Testis (tissue), 3 donors: ENCODE results near the gene SMAD3. TPM values are rescaled to one million over a fixed set of nuclear protein-coding genes. Genes with fewer than 3 reads are reported as not detected.
"Not testable (repeated sequence)": the region's sequence is repeated elsewhere in the genome, so short reads cannot be mapped to it uniquely, and the experiment has no call there.

Source experiments
- DNase-seq: peaks from one replicate; pipeline ENCODE4 v3.0.0-alpha.2; 2019
- H3K27ac ChIP-seq, 2 donors: fragments of 200-600 bp; sonication (generic); one replicate each; pipeline ENCODE4 v1.5.1; 2019
- H3K27me3 ChIP-seq: fragments of 200-600 bp; sonication (generic); one replicate; pipeline ENCODE4 v1.5.1; 2019
- H3K36me3 ChIP-seq: fragments of 200-600 bp; sonication (generic); one replicate; pipeline ENCODE4 v1.5.1; 2017; ENCODE audit warnings: low read depth; ENCODE audit errors: missing control alignments
- H3K4me1 ChIP-seq: fragments of 200-600 bp; sonication (generic); one replicate; pipeline ENCODE4 v1.5.1; 2019
- H3K4me3 ChIP-seq, 2 donors: fragments of 200-600 bp; sonication (generic); one replicate each; pipeline ENCODE4 v1.5.1; 2017 to 2019
- H3K9me3 ChIP-seq: fragments of 200-600 bp; sonication (generic); one replicate; pipeline ENCODE4 v1.5.1; 2017
- POLR2A ChIP-seq: fragments of 450-650 bp; IDR thresholded peaks from one replicate; pipeline ENCODE4 v1.6.1; 2017; ENCODE audit warnings: antibody characterized with exemption, mild to moderate bottlenecking, moderate library complexity
- WGBS, 2 donors: methylation state at CpG; one replicate each; pipeline ENCODE4 v1.1.5; 2018; 5-methylcytosine and 5-hydroxymethylcytosine counted together
- intact Hi-C: fragments of 100-400 bp; cut with DNase I; formaldehyde crosslinking; loops from one replicate; pipeline ENCODE4 v1.15.1; 2023; ENCODE audit warnings: low total_unique reads
- polyA plus RNA-seq: library from polyadenylated mRNA; stranded (reverse); fragments of 350-450 nt; fragmentation: Illumina TruSeq; extraction: RNeasy Lipid Tissue Mini Kit (QIAGEN cat#74804); gene quantifications from one replicate; pipeline ENCODE4 v1.2.3, GENCODE V29; 2014; ENCODE audit warnings: low read depth, low replicate concordance; ENCODE audit not compliant: insufficient read depth
- total RNA-seq, 2 donors: library from RNA; depleted of rRNA; stranded (reverse); fragments of >200 nt; gene quantifications; one replicate each; pipeline ENCODE4 v1.2.3, GENCODE V29; 2016
- TF ChIP-seq, protein P1 (sequence below), 3 experiments: fragments of 450-650 bp in 2 of 3; fragments of 200-600 bp in 1 of 3; sonication (generic) in 1 of 3; IDR thresholded peaks; one replicate each; pipeline ENCODE4 v1.5.1; 2016 to 2019; ENCODE audit warnings: antibody characterized with exemption in 3 of 3, mild to moderate bottlenecking in 2 of 3, moderate library complexity in 1 of 3

Gene SMAD3
- total and polyA plus RNA-seq, 3 donors from 2014 or later: 11.4 to 31.6 (median 18.7) TPM

GRCh38 chr15:67149068-67149772 is 83.8 kb downstream of the SMAD3 start:
- Histone ChIP-seq H3K27ac (no peak overlapping the region), H3K27me3 (no peaks in the 10 kb centered on the region), H3K36me3 (no peaks in the 10 kb centered on the region), H3K4me3 (no peak overlapping the region), H3K4me1 (peaks cover 37% of the 10 kb centered on the region), H3K9me3 (no peaks in the 10 kb centered on the region)
- intact Hi-C loops: no loop called here
- 75 to 94% methylated on average over 5 to 6 of the region's 6 CpGs for WGBS, 2 donors
- DNase-seq: no peak
- no peak for TF ChIP-seq POLR2A
- TF ChIP-seq, protein P1, sequence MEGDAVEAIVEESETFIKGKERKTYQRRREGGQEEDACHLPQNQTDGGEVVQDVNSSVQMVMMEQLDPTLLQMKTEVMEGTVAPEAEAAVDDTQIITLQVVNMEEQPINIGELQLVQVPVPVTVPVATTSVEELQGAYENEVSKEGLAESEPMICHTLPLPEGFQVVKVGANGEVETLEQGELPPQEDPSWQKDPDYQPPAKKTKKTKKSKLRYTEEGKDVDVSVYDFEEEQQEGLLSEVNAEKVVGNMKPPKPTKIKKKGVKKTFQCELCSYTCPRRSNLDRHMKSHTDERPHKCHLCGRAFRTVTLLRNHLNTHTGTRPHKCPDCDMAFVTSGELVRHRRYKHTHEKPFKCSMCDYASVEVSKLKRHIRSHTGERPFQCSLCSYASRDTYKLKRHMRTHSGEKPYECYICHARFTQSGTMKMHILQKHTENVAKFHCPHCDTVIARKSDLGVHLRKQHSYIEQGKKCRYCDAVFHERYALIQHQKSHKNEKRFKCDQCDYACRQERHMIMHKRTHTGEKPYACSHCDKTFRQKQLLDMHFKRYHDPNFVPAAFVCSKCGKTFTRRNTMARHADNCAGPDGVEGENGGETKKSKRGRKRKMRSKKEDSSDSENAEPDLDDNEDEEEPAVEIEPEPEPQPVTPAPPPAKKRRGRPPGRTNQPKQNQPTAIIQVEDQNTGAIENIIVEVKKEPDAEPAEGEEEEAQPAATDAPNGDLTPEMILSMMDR (IDR thresholded peaks at IDR 0.05): no peak

DNA sequence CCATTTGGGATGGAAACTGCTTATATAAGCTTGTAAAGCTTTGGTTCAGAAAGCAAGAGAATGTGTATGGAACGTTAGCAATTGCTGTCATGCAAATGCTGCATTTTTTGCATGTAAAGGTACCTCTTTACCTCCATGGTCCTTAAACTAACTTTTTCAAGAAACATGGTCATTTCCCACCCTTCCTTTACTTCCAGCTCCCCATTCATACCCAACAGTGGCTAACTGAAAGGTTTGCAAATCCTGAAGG is 84.3 kb downstream of the SMAD3 start:
- Histone ChIP-seq H3K36me3 (no peaks in the 10 kb centered on the region), H3K27me3 (no peaks in the 10 kb centered on the region), H3K4me1 (peaks cover 35% of the 10 kb centered on the region), H3K9me3 (no peaks in the 10 kb centered on the region), H3K27ac (peak overlapping the region in 1 of 2 donors; percentile 1), H3K4me3 (no peak overlapping the region)
- TF ChIP-seq, protein P1 (IDR thresholded peaks at IDR 0.05): no peak
- TF ChIP-seq POLR2A: no peak
- 68 to 88% methylated on average over 1 of the region's 1 CpG for WGBS, 2 donors
- no peak for DNase-seq
- intact Hi-C loops: no loop called here

DNA sequence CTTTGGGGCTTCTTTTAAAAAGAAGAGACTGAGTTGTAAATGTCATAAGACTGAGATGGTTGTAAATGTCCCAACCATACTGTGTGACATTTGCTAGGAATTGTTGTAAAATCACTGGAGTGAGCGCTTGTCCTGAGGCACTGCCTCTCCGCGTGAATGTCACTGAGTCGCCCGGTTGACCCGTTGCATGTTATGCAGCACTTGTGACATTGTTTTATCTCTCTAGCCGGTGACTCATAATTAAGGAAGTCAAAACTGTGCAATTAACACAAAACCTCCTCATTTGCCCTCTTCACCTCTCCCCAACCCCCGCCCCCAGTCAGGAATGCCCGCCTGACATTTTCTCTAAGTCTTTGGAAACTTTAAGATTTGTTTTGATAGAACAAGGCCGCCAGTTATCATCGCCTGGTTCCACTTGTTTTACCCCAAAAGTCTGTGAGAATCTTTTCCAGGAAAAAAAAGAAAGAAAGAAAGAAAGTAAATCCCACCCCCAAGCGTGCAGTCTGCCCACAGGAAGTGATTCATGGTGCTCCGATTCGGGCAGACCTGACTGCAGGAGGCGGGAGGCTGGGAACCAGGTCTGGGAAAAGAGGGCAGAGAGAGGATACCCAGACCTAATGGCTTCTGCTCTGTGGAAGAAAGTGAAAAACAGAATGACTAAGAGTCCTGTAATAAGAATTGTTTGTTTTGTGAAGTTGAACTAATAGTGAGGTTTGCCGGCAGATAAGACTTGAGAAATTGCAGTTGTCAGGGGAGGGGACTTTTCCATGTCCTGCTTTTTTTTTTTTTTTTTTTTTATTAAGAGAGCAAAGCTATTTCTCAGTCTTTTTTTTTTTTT is 84.8 kb downstream of the SMAD3 start:
- intact Hi-C loops: no loop called here
- WGBS, 2 donors: 59 to 65% methylated on average over 16 of the region's 16 CpGs
- no peaks in the 10 kb centered on the region for H3K36me3 ChIP-seq
- no peak overlapping the region for H3K4me3 ChIP-seq
- no peaks in the 10 kb centered on the region for H3K27me3 ChIP-seq
- peak; percentile 34 for DNase-seq
- no peaks in the 10 kb centered on the region for H3K9me3 ChIP-seq
- TF ChIP-seq, protein P1 (IDR thresholded peaks at IDR 0.05): no peak
- TF ChIP-seq POLR2A: no peak
- H3K27ac ChIP-seq: peak overlapping the region in 1 of 2 donors; percentile 1
- H3K4me1 ChIP-seq: peaks cover 29% of the 10 kb centered on the region

GRCh38 chr15:67152429-67152828 is 87.0 kb downstream of the SMAD3 start:
- Histone ChIP-seq H3K4me1 (peaks cover 11% of the 10 kb centered on the region), H3K4me3 (no peak overlapping the region), H3K27me3 (no peaks in the 10 kb centered on the region), H3K27ac (no peak overlapping the region), H3K9me3 (no peaks in the 10 kb centered on the region), H3K36me3 (no peaks in the 10 kb centered on the region)
- no peak for TF ChIP-seq POLR2A
- TF ChIP-seq, protein P1 (IDR thresholded peaks at IDR 0.05): no peak
- no peak for DNase-seq
- intact Hi-C loops: no loop called here
- WGBS, 2 donors: 69 to 70% methylated on average over 1 of the region's 1 CpG

DNA sequence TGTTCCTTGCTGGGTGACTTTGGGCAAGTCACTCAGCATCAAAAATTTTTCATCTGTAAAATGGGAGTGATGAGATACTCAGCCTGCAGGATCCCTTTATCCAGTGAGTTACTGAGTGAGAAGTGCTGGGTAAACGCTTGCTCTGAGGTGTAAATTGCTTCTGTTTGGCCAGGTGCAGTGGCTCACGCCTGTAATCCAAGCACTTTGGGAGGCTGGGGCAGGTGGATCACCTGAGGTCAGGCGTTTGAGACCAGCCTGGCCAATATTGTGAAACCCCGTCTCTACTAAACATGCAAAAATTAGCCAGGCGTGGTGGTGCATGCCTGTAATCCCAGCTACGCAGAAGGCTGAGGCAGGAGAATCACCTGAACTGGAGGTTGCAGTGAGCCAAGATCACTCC is 87.6 kb downstream of the SMAD3 start:
- H3K4me3 ChIP-seq, H3K27ac ChIP-seq, H3K36me3 ChIP-seq, intact Hi-C loops, DNase-seq, H3K27me3 ChIP-seq, H3K9me3 ChIP-seq: not testable (repeated sequence)
- WGBS, 2 donors: 92 to 95% methylated on average over 4 to 6 of the region's 6 CpGs
- H3K4me1 ChIP-seq: peaks cover 11% of the 10 kb centered on the region
